A549 (cell line): ENCODE results near the gene DNMT3A. TPM values are rescaled to one million over a fixed set of nuclear protein-coding genes. Genes with fewer than 3 reads are reported as not detected.

Source experiments
- ATAC-seq, 2 experiments: fragments of 200-7000 bp in 1 of 2; fragments of >200 bp in 1 of 2; cut with Nextera tagmentation in 1 of 2; cut with Tn5 transposase in 1 of 2; 3 replicates each; pipeline versions ENCODE4 v1.8.0 to v1.9.1; 2018 to 2020; ENCODE audit warnings: mild to moderate bottlenecking in 1 of 2, moderate library complexity in 1 of 2
- CTCF ChIA-PET: fragments of 300-600 bp; sonication (Branson Sonifier 250); formaldehyde crosslinking; extraction: SDS; loops from one replicate; lab custom pipeline; 2021; ENCODE audit warnings: antibody characterized with exemption, inconsistent platforms; lab: Yijun Ruan, JAX
- POLR2A ChIA-PET: fragments of 350-600 bp; formaldehyde crosslinking; extraction: SDS; loops from one replicate; lab custom pipeline; 2021; ENCODE audit warnings: antibody characterized with exemption, inconsistent platforms; lab: Yijun Ruan, JAX
- DNase-seq, 2 experiments: peaks; one replicate each; pipeline versions ENCODE4 v3.0.0 to v3.0.0-alpha.2; 2011 to 2016; ENCODE audit warnings: low read depth in 1 of 2, low spot score in 1 of 2
- FAIRE-seq: peaks from 2 replicates; lab custom pipeline; 2011; peaks lifted over from hg19 to GRCh38; lab: Jason Lieb, UNC
- H3K27ac ChIP-seq, 2 experiments: fragments of >200 bp; sonication (Bioruptor Twin); formaldehyde crosslinking; 3 replicates each; pipeline ENCODE4 v1.5.1; 2016 to 2017
- H3K4me1 ChIP-seq: fragments of >200 bp; sonication (Bioruptor Twin); formaldehyde crosslinking; 3 replicates; pipeline ENCODE4 v1.6.1; 2016
- H3K4me2 ChIP-seq: fragments of >200 bp; sonication (Bioruptor Twin); formaldehyde crosslinking; 3 replicates; pipeline ENCODE4 v1.6.1; 2016
- H3K4me3 ChIP-seq: fragments of >200 bp; sonication (Bioruptor Twin); formaldehyde crosslinking; 3 replicates; pipeline ENCODE4 v1.5.1; 2016
- H3K9me3 ChIP-seq: fragments of >200 bp; sonication (Bioruptor Twin); formaldehyde crosslinking; 3 replicates; pipeline ENCODE4 v1.6.1; 2016
- CBX2 ChIP-seq: fragments of 200-600 bp; sonication (generic); IDR thresholded peaks from 2 replicates; pipeline ENCODE4 v1.6.1; 2016; ENCODE audit warnings: low read depth, mild to moderate bottlenecking, borderline replicate concordance
- CHD4 ChIP-seq: fragments of 200-600 bp; sonication (generic); IDR thresholded peaks from 2 replicates; pipeline ENCODE4 v1.6.1; 2016; ENCODE audit warnings: antibody characterized with exemption, mild to moderate bottlenecking, borderline replicate concordance
- EP300 ChIP-seq, 2 experiments: fragments of >200 bp; sonication (Bioruptor Twin); formaldehyde crosslinking; IDR thresholded peaks; 2 replicates in 1 of 2; 3 replicates in 1 of 2; pipeline ENCODE4 v1.6.1; 2016 to 2017
- FOSL2 ChIP-seq, 2 experiments: fragments of 450-650 bp in 1 of 2; fragments of >200 bp in 1 of 2; sonication (Bioruptor Twin) in 1 of 2; formaldehyde crosslinking; IDR thresholded peaks; 2 replicates each; pipeline versions ENCODE4 v1.5.0 to v1.6.1; 2016 to 2020; ENCODE audit warnings: mild to moderate bottlenecking in 1 of 2, moderate library complexity in 1 of 2
- HDAC2 ChIP-seq: fragments of 200-600 bp; sonication (generic); IDR thresholded peaks from 2 replicates; pipeline ENCODE4 v1.6.1; 2016
- HOXA7 ChIP-seq: fragments of 250-450 bp; sonication (Bioruptor Pico); IDR thresholded peaks from 2 replicates; pipeline ENCODE4 v1.5.0; 2020; ENCODE audit warnings: mild to moderate bottlenecking, moderate library complexity
- HOXB13 ChIP-seq: fragments of 250-450 bp; sonication (Bioruptor Pico); IDR thresholded peaks from 2 replicates; pipeline ENCODE4 v1.5.0; 2020; ENCODE audit warnings: low read depth, mild to moderate bottlenecking, moderate library complexity
- MAZ ChIP-seq: fragments of 150-350 bp; IDR thresholded peaks from 2 replicates; pipeline ENCODE4 v1.6.1; 2014; ENCODE audit warnings: antibody characterized with exemption, low read depth, low read length, borderline replicate concordance
- NFE2L2 ChIP-seq: fragments of 150-350 bp; conservative IDR thresholded peaks from 2 replicates; pipeline ENCODE4 v1.6.1; 2014; ENCODE audit warnings: low read length
- NPAS2 ChIP-seq: fragments of 250-450 bp; sonication (Bioruptor Pico); IDR thresholded peaks from 2 replicates; pipeline ENCODE4 v1.8.0; 2022; ENCODE audit warnings: mild to moderate bottlenecking, moderate library complexity, borderline replicate concordance
- POLR2AphosphoS2 ChIP-seq: conservative IDR thresholded peaks from 2 replicates; pipeline ENCODE4 v1.6.1; 2012; ENCODE audit warnings: low read length, improper control_type of control experiment, inconsistent platforms
- RARB ChIP-seq: fragments of 250-450 bp; sonication (Bioruptor Pico); IDR thresholded peaks from 2 replicates; pipeline ENCODE4 v1.8.0; 2021; ENCODE audit warnings: mild to moderate bottlenecking, moderate library complexity
- RNF2 ChIP-seq: fragments of 200-600 bp; sonication (generic); IDR thresholded peaks from 2 replicates; pipeline ENCODE4 v1.6.1; 2016; ENCODE audit warnings: low read depth, mild to moderate bottlenecking, antibody characterized with exemption, moderate library complexity, borderline replicate concordance
- SREBF2 ChIP-seq: fragments of 450-650 bp; IDR thresholded peaks from 2 replicates; pipeline ENCODE4 v1.6.1; 2014; ENCODE audit warnings: mild to moderate bottlenecking, moderate library complexity
- ZFP36 ChIP-seq: fragments of 450-650 bp; IDR thresholded peaks from 2 replicates; pipeline ENCODE4 v1.6.1; 2014; ENCODE audit warnings: borderline replicate concordance; ENCODE audit not compliant: partially characterized antibody
- ZNF302 ChIP-seq: fragments of 250-450 bp; sonication (Bioruptor Pico); IDR thresholded peaks from 2 replicates; pipeline ENCODE4 v1.9.0; 2021; ENCODE audit warnings: inconsistent platforms, mild to moderate bottlenecking, moderate library complexity
- WGBS: methylation state at CpG from one replicate; pipeline ENCODE4 v1.1.6; 2017; ENCODE audit errors: missing lambda C conversion rate; 5-methylcytosine and 5-hydroxymethylcytosine counted together
- polyA plus RNA-seq, 4 experiments: library from polyadenylated mRNA; depleted of rRNA in 3 of 4; stranded (reverse); fragments of >200 nt; fragmentation: RNase III in 1 of 4; extraction: RNeasy Plus Mini Kit Qiagen cat#74134 plus additional on column Dnase treatment in 1 of 4; gene quantifications; 2 replicates in 3 of 4; 3 replicates in 1 of 4; pipeline ENCODE4 v1.2.3, GENCODE V29; 2011 to 2017
- TF ChIP-seq, protein P1 (sequence below): fragments of 450-650 bp; IDR thresholded peaks from 2 replicates; pipeline ENCODE4 v1.6.1; 2014; ENCODE audit warnings: antibody characterized with exemption
- TF ChIP-seq, protein P2 (sequence below): fragments of 150-350 bp; IDR thresholded peaks from 2 replicates; pipeline ENCODE4 v1.6.1; 2014; ENCODE audit warnings: low read depth, mild to moderate bottlenecking, low read length
- TF ChIP-seq, protein P3 (sequence below): IDR thresholded peaks from 2 replicates; pipeline ENCODE4 v1.6.1; 2012
- TF ChIP-seq, protein P4 (sequence below): IDR thresholded peaks from 2 replicates; pipeline ENCODE4 v1.6.1; 2012; ENCODE audit warnings: low read depth, borderline replicate concordance
- TF ChIP-seq, protein P5 (sequence below): IDR thresholded peaks from 2 replicates; pipeline ENCODE4 v1.6.1; 2012
- TF ChIP-seq, protein P6 (sequence below): fragments of >200 bp; sonication (Bioruptor Twin); formaldehyde crosslinking; IDR thresholded peaks from 3 replicates; pipeline ENCODE4 v1.6.1; 2016
- TF ChIP-seq, protein P7 (sequence below): fragments of >200 bp; sonication (Bioruptor Twin); formaldehyde crosslinking; IDR thresholded peaks from 3 replicates; pipeline ENCODE4 v1.5.1; 2016

Gene DNMT3A
- polyA plus RNA-seq, 2 of the 4 experiments (the other 2 are of a cell fraction), result 4.4 to 11.9 TPM

DNA sequence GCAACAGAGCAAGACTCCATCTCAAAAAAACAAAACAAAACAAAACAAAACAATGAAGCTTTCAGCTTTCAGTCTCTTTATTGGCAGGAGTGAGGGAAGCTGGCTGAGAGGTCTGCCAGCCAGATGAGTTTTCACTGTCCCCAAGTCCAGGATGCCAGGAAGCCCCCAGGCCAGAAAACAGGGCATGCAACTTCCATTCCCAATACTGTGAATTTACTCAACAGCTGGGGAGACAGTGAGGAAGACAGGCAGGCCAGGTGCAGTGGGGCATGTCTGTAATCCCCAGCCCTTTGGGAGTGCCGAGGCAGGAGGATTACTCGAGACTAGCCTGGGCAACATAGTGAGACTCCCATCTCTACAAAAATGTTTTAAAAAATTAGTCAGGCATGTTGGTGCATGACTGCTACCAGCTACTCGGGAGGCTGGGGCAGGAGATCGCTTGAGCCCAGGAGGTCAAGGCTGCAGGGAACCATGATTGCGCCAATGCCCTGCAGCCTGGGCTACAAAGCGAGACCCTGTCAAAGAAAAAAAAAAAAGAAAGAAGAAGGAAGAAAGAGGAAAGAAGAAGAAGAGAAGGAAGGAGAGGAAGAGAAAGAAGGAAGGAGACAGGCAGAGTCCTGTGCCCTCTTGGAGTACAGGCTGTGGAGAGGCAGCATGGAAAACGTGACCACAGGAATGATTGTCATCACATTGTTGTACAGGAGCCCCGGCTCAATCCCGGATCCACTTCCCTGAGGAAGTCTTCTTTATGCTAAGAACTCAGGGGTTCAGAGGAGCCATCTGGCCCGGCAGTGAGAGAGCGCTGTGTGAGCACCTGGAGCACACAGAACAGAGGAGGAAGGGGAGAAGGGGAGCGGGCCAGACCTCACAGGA lies 144.2 kb downstream of the DNMT3A start:
- ATAC-seq, result no peak
- Histone ChIP-seq H3K4me2 (no peak overlapping the region), H3K4me1 (no peaks in the 10 kb centered on the region), H3K9me3 (no peaks in the 10 kb centered on the region), H3K27ac (no peak overlapping the region), H3K4me3 (no peak overlapping the region)
- TF ChIP-seq, protein P1, sequence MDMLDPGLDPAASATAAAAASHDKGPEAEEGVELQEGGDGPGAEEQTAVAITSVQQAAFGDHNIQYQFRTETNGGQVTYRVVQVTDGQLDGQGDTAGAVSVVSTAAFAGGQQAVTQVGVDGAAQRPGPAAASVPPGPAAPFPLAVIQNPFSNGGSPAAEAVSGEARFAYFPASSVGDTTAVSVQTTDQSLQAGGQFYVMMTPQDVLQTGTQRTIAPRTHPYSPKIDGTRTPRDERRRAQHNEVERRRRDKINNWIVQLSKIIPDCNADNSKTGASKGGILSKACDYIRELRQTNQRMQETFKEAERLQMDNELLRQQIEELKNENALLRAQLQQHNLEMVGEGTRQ, result no peak
- TF ChIP-seq HOXA7 (no peak), HOXB13 (CRISPR knock-in tag) (no peak), NFE2L2 (no peak), ZNF302 (CRISPR knock-in tag) (no peak), HDAC2 (no peak), NPAS2 (CRISPR knock-in tag) (no peak), CHD4 (no peak), SREBF2 (no peak), EP300 (IDR thresholded peaks at IDR 0.05) (no peak), POLR2AphosphoS2 (no peak), CBX2 (no peak), FOSL2 (IDR thresholded peaks at IDR 0.05) (no peak), FOSL2 (CRISPR knock-in tag; IDR thresholded peaks at IDR 0.05) (no peak), MAZ (no peak)
- TF ChIP-seq, protein P2, sequence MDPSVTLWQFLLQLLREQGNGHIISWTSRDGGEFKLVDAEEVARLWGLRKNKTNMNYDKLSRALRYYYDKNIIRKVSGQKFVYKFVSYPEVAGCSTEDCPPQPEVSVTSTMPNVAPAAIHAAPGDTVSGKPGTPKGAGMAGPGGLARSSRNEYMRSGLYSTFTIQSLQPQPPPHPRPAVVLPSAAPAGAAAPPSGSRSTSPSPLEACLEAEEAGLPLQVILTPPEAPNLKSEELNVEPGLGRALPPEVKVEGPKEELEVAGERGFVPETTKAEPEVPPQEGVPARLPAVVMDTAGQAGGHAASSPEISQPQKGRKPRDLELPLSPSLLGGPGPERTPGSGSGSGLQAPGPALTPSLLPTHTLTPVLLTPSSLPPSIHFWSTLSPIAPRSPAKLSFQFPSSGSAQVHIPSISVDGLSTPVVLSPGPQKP, result no peak
- TF ChIP-seq, protein P3, sequence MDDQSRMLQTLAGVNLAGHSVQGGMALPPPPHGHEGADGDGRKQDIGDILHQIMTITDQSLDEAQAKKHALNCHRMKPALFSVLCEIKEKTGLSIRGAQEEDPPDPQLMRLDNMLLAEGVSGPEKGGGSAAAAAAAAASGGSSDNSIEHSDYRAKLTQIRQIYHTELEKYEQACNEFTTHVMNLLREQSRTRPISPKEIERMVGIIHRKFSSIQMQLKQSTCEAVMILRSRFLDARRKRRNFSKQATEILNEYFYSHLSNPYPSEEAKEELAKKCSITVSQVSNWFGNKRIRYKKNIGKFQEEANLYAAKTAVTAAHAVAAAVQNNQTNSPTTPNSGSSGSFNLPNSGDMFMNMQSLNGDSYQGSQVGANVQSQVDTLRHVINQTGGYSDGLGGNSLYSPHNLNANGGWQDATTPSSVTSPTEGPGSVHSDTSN, result no peak
- TF ChIP-seq, protein P4, sequence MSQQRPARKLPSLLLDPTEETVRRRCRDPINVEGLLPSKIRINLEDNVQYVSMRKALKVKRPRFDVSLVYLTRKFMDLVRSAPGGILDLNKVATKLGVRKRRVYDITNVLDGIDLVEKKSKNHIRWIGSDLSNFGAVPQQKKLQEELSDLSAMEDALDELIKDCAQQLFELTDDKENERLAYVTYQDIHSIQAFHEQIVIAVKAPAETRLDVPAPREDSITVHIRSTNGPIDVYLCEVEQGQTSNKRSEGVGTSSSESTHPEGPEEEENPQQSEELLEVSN, result no peak
- TF ChIP-seq, protein P5, sequence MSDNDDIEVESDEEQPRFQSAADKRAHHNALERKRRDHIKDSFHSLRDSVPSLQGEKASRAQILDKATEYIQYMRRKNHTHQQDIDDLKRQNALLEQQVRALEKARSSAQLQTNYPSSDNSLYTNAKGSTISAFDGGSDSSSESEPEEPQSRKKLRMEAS, result no peak
- TF ChIP-seq, protein P6, sequence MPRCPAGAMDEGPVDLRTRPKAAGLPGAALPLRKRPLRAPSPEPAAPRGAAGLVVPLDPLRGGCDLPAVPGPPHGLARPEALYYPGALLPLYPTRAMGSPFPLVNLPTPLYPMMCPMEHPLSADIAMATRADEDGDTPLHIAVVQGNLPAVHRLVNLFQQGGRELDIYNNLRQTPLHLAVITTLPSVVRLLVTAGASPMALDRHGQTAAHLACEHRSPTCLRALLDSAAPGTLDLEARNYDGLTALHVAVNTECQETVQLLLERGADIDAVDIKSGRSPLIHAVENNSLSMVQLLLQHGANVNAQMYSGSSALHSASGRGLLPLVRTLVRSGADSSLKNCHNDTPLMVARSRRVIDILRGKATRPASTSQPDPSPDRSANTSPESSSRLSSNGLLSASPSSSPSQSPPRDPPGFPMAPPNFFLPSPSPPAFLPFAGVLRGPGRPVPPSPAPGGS, result no peak
- ChIA-PET POLR2A (interaction anchor here (0.7 to 0.8 kb wide), 2 partner anchors 222 to 224 kb away, joined by 3 to 10 read pairs; no protein-coding TSS in a partner anchor), CTCF (interaction anchor here (0.6 to 4.9 kb wide), 39 partner anchors 10 to 1675 kb away, joined by 3 to 87 read pairs (median 5); partner anchors contain the start of gene POMC)
- WGBS, result 55% methylated on average over 12 of the region's 12 CpGs
- FAIRE-seq, result no peak
- no peak for DNase-seq

DNA sequence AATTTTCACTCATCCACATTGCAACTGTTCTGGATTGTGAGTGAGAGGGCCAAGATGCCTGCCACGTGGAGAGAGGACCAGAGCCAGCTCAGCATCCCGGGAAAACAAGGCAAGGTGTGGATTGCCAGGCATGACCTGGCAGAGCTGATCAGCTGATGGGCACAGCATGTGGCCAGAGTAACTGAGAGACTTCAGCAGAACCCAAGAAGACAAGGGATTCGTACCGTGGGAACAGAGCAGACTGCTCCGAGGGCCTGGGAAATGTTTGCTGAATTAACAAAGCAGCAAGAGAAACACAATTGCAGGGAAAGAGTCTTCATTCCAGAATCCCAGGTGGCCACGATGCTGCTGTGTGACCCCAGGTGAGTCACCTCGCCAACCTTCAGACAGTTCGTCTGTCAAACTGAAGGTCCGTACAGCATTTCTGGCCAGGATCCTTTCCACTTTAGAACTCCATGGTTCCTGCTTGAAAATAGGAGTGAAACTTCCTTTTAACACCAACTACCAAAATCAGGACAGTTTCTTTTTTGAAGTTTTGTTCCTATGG lies 147.1 kb downstream of the DNMT3A start:
- ATAC-seq, result no peak
- POLR2A ChIA-PET, result no interaction called here
- 72% methylated on average over 9 of the region's 9 CpGs for WGBS

More for the DNA sequence above, 147.1 kb downstream of the DNMT3A start:
- H3K4me2 ChIP-seq, result no peak overlapping the region
- no peaks in the 10 kb centered on the region for H3K4me1 ChIP-seq
- TF ChIP-seq SREBF2 (no peak), RARB (CRISPR knock-in tag) (no peak), CBX2 (no peak), RNF2 (no peak), ZFP36 (no peak)
- TF ChIP-seq, protein P7, sequence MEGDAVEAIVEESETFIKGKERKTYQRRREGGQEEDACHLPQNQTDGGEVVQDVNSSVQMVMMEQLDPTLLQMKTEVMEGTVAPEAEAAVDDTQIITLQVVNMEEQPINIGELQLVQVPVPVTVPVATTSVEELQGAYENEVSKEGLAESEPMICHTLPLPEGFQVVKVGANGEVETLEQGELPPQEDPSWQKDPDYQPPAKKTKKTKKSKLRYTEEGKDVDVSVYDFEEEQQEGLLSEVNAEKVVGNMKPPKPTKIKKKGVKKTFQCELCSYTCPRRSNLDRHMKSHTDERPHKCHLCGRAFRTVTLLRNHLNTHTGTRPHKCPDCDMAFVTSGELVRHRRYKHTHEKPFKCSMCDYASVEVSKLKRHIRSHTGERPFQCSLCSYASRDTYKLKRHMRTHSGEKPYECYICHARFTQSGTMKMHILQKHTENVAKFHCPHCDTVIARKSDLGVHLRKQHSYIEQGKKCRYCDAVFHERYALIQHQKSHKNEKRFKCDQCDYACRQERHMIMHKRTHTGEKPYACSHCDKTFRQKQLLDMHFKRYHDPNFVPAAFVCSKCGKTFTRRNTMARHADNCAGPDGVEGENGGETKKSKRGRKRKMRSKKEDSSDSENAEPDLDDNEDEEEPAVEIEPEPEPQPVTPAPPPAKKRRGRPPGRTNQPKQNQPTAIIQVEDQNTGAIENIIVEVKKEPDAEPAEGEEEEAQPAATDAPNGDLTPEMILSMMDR, result no peak
- CTCF ChIA-PET, result interaction anchor here (0.5 to 4.9 kb wide), 13 partner anchors 10 to 1181 kb away, joined by 3 to 87 read pairs (median 17); no protein-coding TSS in a partner anchor
- DNase-seq (no peak), FAIRE-seq (no peak)
- H3K9me3 ChIP-seq, result no peaks in the 10 kb centered on the region
- no peak overlapping the region for H3K27ac ChIP-seq
- no peak overlapping the region for H3K4me3 ChIP-seq
